BJ (cell line): Measurements from ENCODE around the gene SEMA3B. TPM values are rescaled to one million over a fixed set of nuclear protein-coding genes. Genes with fewer than 3 reads are reported as not detected.

Experiments used
- CTCF ChIA-PET: fragments of 350-600 bp; formaldehyde crosslinking; extraction: SDS; loops from one replicate; lab custom pipeline; 2021; ENCODE audit warnings: antibody characterized with exemption, inconsistent platforms; lab: Yijun Ruan, JAX
- POLR2A ChIA-PET: fragments of 300-600 bp; sonication (Branson Sonifier 250); formaldehyde crosslinking; extraction: SDS; loops from one replicate; lab custom pipeline; 2021; ENCODE audit warnings: antibody characterized with exemption; lab: Charles Lee
- DNase-seq: peaks from one replicate; pipeline ENCODE4 v3.0.0-alpha.2; 2011; ENCODE audit warnings: low read depth
- H3K27me3 ChIP-seq: 2 replicates; pipeline ENCODE4 v1.6.0; 2011; ENCODE audit warnings: low read length; ENCODE audit not compliant: control insufficient read depth, insufficient read depth
- H3K36me3 ChIP-seq: 2 replicates; pipeline ENCODE4 v1.5.1; 2011; ENCODE audit warnings: low read length; ENCODE audit not compliant: control insufficient read depth, insufficient read depth
- H3K4me3 ChIP-seq: 2 replicates; pipeline ENCODE4 v1.5.1; 2011; ENCODE audit warnings: low read depth, mild to moderate bottlenecking, control low read depth, low read length
- CTCF ChIP-seq: IDR thresholded peaks from 2 replicates; pipeline ENCODE4 v1.5.1; 2011; ENCODE audit warnings: low read depth, mild to moderate bottlenecking, control low read depth, inconsistent platforms, low read length, moderate library complexity; ENCODE audit not compliant: insufficient read depth
- polyA plus RNA-seq: library from polyadenylated mRNA; depleted of rRNA; stranded (reverse); fragments of >200 nt; gene quantifications from 2 replicates; pipeline ENCODE4 v1.2.3, GENCODE V29; 2011

SEMA3B gene
- polyA plus RNA-seq, 1 experiment, result 59.0 TPM

DNA sequence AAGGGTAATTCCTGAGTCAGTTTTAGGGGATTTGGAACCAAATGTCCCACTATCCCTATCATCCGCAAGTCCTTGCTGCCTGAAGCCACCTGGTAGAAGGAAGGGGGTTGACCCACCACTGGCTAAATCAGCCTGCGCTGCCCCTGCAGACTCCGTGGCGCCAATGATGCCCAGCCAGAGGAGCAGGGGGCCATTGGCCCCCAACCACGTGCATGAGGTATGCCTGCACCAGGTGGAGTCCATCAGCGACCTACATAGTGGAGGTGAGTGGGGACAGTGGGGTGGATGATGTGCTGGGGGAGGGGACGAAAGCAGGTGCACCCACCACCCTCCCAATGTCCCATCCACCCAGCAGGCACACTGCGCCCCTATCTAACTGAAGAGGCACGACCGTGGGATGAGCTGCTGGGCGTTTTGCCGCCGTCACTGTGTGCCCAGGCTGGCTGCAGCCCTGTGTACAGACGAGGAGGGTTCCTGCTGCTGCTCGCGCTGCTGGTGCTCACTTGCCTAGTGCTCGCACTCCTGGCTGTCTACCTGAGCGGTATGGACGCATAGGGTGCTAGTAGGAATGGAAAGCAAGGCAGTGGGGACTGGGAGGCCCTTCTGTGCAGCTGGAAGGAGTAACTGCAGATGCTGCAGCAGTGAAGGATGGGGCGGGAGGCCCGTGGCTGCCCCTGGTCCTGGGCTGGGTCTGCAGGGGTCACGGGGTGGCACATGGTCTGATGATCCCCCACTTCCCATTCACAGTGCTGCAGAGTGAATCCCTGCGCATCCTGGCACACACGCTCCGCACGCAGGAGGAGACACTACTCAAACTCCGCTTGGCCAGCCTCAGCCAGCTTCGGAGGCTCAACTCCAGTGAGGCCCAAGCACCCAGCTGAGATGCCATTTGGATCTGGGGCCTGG is 17.6 kb downstream of the SEMA3B start:
- ChIA-PET CTCF (no interaction called here), POLR2A (no interaction called here)
- Histone ChIP-seq H3K4me3 (no peak overlapping the region), H3K27me3 (no peaks in the 10 kb centered on the region), H3K36me3 (peaks cover 31% of the 10 kb centered on the region)
- no peak for TF ChIP-seq CTCF
- DNase-seq, result no peak

DNA sequence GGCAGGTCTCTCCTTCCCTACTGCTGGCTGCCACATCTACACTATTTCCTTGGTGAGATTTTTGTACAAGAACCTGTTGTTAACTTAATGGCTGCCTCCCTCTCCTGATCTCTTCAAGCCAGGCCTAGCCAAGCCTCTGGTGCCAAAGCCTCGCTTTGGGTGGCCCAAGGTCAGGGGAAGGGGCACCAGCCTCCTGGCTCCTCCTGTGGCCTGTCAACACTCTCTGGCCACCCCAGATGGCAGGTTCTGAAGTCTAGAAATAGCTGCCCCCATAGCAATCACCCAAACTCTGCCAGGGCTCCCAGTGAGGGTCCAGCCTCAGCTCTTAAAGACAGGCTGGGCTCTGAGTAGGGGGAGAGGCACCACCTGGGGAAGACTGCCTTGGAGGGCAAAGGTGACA is 18.3 kb downstream of the SEMA3B start:
- POLR2A ChIA-PET, result no interaction called here
- Histone ChIP-seq H3K27me3 (no peaks in the 10 kb centered on the region), H3K4me3 (no peak overlapping the region), H3K36me3 (peaks cover 31% of the 10 kb centered on the region)
- no peak for TF ChIP-seq CTCF
- CTCF ChIA-PET, result no interaction called here
- DNase-seq, result no peak

GRCh38 chr3:50288387-50289007 is 19.6 kb downstream of the SEMA3B start:
- POLR2A ChIA-PET, result no interaction called here
- CTCF ChIA-PET, result interaction anchor here (0.6 to 2.0 kb wide), 5 partner anchors 7 to 99 kb away, joined by 3 to 5 read pairs (median 4); no protein-coding TSS in a partner anchor

GRCh38 chr3:50289130-50289529 is 20.2 kb downstream of the SEMA3B start:
- Histone ChIP-seq H3K36me3 (peaks cover 31% of the 10 kb centered on the region), H3K27me3 (no peaks in the 10 kb centered on the region), H3K4me3 (no peak overlapping the region)
- CTCF ChIA-PET, result interaction anchor here (1.1 to 2.0 kb wide), 5 partner anchors 15 to 100 kb away, joined by 3 to 5 read pairs (median 4); partner anchors contain the start of gene GNAI2
- no peak for TF ChIP-seq CTCF
- no peak for DNase-seq
- POLR2A ChIA-PET, result no interaction called here

More at GRCh38 chr3:50288387-50289007, 19.6 kb downstream of the SEMA3B start:
- H3K27me3 ChIP-seq, result no peaks in the 10 kb centered on the region
- TF ChIP-seq CTCF, result no peak
- DNase-seq, result no peak
- H3K4me3 ChIP-seq, result no peak overlapping the region
- H3K36me3 ChIP-seq, result peaks cover 31% of the 10 kb centered on the region

- POLR2A ChIA-PET, result no interaction called here
These were observed 21.3 kb downstream of the SEMA3B start for GRCh38 chr3:50290161-50290641.

More at GRCh38 chr3:50290161-50290641, 21.3 kb downstream of the SEMA3B start:
- Histone ChIP-seq H3K27me3 (no peaks in the 10 kb centered on the region), H3K4me3 (no peak overlapping the region), H3K36me3 (peaks cover 31% of the 10 kb centered on the region)
- CTCF ChIA-PET, result interaction anchor here (1.1 to 2.0 kb wide), 4 partner anchors 16 to 64 kb away, joined by 3 to 5 read pairs (median 4); partner anchors contain the start of gene GNAI2
- TF ChIP-seq CTCF, result no peak
- DNase-seq, result no peak
